ENCODE measurements around the gene ASTN2.

GRCh38 chr9:116644091-116644688 is 770.7 kb downstream of the ASTN2 start:
- TF ChIP-seq EZH2 (IDR thresholded peaks at IDR 0.05; ENCODE audit: low read depth, unreplicated experiment) (no peak), POLR2AphosphoS5 (IDR thresholded peaks at IDR 0.05; ENCODE audit: low read depth) (no peak), CTCF (conservative IDR thresholded peaks at IDR 0.05; ENCODE audit: low read depth in 2 of 2) (no peak), REST (IDR thresholded peaks at IDR 0.05; ENCODE audit: unreplicated experiment) (no peak), JUNB (IDR thresholded peaks at IDR 0.05; ENCODE audit: unreplicated experiment) (no peak), EZH2phosphoT487 (IDR thresholded peaks at IDR 0.05; ENCODE audit: unreplicated experiment) (no peak), CREB1 (CRISPR knock-in tag; IDR thresholded peaks at IDR 0.05; ENCODE audit: low read depth) (no peak), STAT1 (IDR thresholded peaks at IDR 0.05; ENCODE audit: unreplicated experiment) (no peak)

Data from GM23338 (cell line).